Mammary epithelial cell (primary cell): ENCODE measurements around the gene C2CD2L.

Source experiments
- CTCF ChIP-seq, 2 donors: IDR thresholded peaks in 1 of 2; conservative IDR thresholded peaks in 1 of 2; 2 replicates each; pipeline ENCODE4 v1.5.1; 2011 to 2012; ENCODE audit warnings: inconsistent platforms in 2 of 2, low read length in 2 of 2, mild to moderate bottlenecking in 2 of 2, control low read depth in 1 of 2, low read depth in 1 of 2; ENCODE audit not compliant: insufficient read depth in 1 of 2; ENCODE audit errors: extremely low read depth in 1 of 2
- EZH2 ChIP-seq: IDR thresholded peaks from 2 replicates; pipeline ENCODE4 v1.6.1; 2012; ENCODE audit warnings: low read length, inconsistent platforms, borderline replicate concordance

- no peak for TF ChIP-seq EZH2
- TF ChIP-seq CTCF (conservative IDR thresholded peaks at IDR 0.05 in 1 of 2, IDR thresholded peaks at IDR 0.05 in 1 of 2; ENCODE audit: extremely low read depth in 1 of 2, insufficient read depth in 1 of 2, low read depth in 1 of 2, low read length in 2 of 2): no peak
Measured at GRCh38 chr11:119145551-119145950, 38.4 kb downstream of the C2CD2L start.
